OCI-LY1 (cell line): Measurements from ENCODE around the gene ARID5A.

ENCODE experiments used
- CTCF ChIP-seq: fragments of 200-600 bp; sonication (generic), shearing (Covaris generic); IDR thresholded peaks from 2 replicates; pipeline ENCODE4 v1.5.1; 2017; ENCODE audit warnings: mild to moderate bottlenecking, antibody characterized with exemption, low read length, moderate library complexity, mixed read lengths
- EZH2 ChIP-seq: fragments of 200-600 bp; sonication (generic), shearing (Covaris generic); IDR thresholded peaks from 2 replicates; pipeline ENCODE4 v1.8.0; 2017; ENCODE audit warnings: borderline replicate concordance, mixed run types, mild to moderate bottlenecking, antibody characterized with exemption, low read length, moderate library complexity, mixed read lengths

DNA sequence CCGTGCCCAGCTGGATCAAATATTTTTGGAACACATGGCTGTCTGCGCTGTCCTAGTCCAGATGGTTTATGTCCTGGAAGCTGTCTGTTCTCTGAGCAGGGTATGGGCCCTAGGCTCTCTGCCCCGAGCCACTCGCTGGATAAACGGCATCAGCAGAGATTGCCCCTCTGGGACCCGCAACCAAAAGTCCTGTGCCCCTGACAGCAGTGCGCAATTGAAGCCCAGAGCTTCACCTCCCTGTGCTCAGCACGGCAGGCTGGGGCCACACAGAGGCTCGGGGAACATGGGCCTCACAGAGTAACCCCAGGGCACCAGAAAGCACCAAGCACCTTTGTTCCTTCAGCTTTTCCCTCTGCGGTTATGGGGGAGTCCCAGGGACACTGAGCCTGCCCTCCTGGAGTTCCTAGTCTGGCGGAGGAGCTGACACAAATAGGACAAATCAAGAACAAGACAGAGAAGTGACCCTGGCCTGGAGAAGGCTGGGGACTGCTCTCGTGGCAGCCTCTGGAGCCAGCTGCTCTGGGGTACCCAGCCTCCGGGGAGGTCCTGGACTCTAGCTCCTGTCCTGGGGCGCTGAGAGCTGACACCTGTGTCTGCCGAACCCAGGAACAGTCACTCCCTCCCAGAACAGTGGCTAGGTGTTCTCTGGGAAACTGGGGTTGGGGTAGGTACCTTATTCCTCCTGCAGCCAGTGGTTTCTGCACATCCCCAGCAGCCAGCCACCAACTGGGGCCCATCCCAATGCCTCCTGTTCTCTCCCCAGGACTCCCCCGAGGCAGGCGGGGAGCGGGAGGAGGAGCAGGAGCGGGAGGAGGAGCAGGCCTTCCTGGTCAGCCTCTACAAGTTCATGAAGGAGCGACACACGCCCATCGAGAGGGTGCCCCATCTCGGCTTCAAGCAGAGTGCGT, 12.3 kb downstream of the ARID5A start:
- no peak for TF ChIP-seq CTCF
- TF ChIP-seq EZH2: no peak
